ENCODE results near the gene C11orf68. TPM values are rescaled to one million over a fixed set of nuclear protein-coding genes. Genes with fewer than 3 reads are reported as not detected.

C11orf68 gene
- total and polyA plus RNA-seq, 10 donors: 22.0 to 44.9 (median 33.2) TPM

- H3K4me3 ChIP-seq: peak overlapping the region in 6 of 8 donors; percentile 3 to 58 (median 28)
- no peak for DNase-seq
Observed at GRCh38 chr11:65880027-65880426, 38.8 kb downstream of the C11orf68 start.

GRCh38 chr11:65879617-65880016 is 39.2 kb downstream of the C11orf68 start, which contains the start of gene CTSW:
CTSW (plus strand) TSS chr11:65879837; CDS start chr11:65879855, 18 bp downstream.
- TF ChIP-seq POLR2AphosphoS5 (IDR thresholded peaks at IDR 0.05) (peak; percentile 59 to 78 (median 64)), POLR2A (IDR thresholded peaks at IDR 0.05) (no peak)
- peak within 1 kb of the TSS in 5 of 8 donors; percentile 33 to 79 (median 65) for H3K27ac ChIP-seq
- DNase-seq: peak; percentile 86
- H3K4me3 ChIP-seq: peak within 1 kb of the TSS in 6 of 8 donors; percentile 3 to 58 (median 28)
- no peaks in the 10 kb centered on the region for H3K9me3 ChIP-seq
- H3K27me3 ChIP-seq (replicated peaks in 1 of 7): no peaks in the 10 kb centered on the region
- intact Hi-C loops (cut with DNase I; ENCODE audit: low total_unique reads): no loop called here
- peaks cover 0 to 35% (median 24%) of the 10 kb centered on the region in 6 donors for H3K36me3 ChIP-seq
- H3K4me1 ChIP-seq: peaks cover 1 to 49% (median 26%) of the 10 kb centered on the region in 6 donors
- 6 to 34% (median 19%) methylated on average over 6 to 7 of the region's 7 CpGs for WGBS, 5 donors

More at GRCh38 chr11:65880027-65880426, 38.8 kb downstream of the C11orf68 start:
- 61 to 81% (median 70%) methylated on average over 7 of the region's 7 CpGs for WGBS, 5 donors
- Histone ChIP-seq H3K4me1 (peaks cover 5 to 53% (median 30%) of the 10 kb centered on the region in 6 donors), H3K27ac (peak overlapping the region in 5 of 8 donors; percentile 18 to 79 (median 65)), H3K9me3 (no peaks in the 10 kb centered on the region), H3K36me3 (peaks cover 0 to 39% (median 26%) of the 10 kb centered on the region in 6 donors), H3K27me3 (replicated peaks in 1 of 7) (no peaks in the 10 kb centered on the region)
- no peak for TF ChIP-seq POLR2AphosphoS5 (IDR thresholded peaks at IDR 0.05)
- TF ChIP-seq POLR2A (IDR thresholded peaks at IDR 0.05): no peak
- TF ChIP-seq CTCF (IDR thresholded peaks at IDR 0.05 in 8 of 11, conservative IDR thresholded peaks at IDR 0.05 in 3 of 11): no peak
- intact Hi-C loops (cut with DNase I; ENCODE audit: low total_unique reads): no loop called here

GRCh38 chr11:65873318-65874156 is 45.3 kb downstream of the C11orf68 start:
- H3K9me3 ChIP-seq: no peaks in the 10 kb centered on the region
- intact Hi-C loops (cut with DNase I; ENCODE audit: low total_unique reads): no loop called here
- peak; percentile 98 for DNase-seq
- H3K27me3 ChIP-seq (replicated peaks in 1 of 7): peaks cover 0 to 11% (median 0%) of the 10 kb centered on the region in 7 donors
- peaks cover 16 to 58% (median 45%) of the 10 kb centered on the region in 6 donors for H3K4me1 ChIP-seq
- peak in 2 of 11 experiments; percentile 8 to 51 for TF ChIP-seq CTCF (IDR thresholded peaks at IDR 0.05 in 8 of 11, conservative IDR thresholded peaks at IDR 0.05 in 3 of 11)
- peak; percentile 94 to 98 (median 96) for TF ChIP-seq POLR2AphosphoS5 (IDR thresholded peaks at IDR 0.05)
- peak in 1 of 3 donors; percentile 43 for TF ChIP-seq POLR2A (IDR thresholded peaks at IDR 0.05)
- peak overlapping the region; percentile 30 to 77 (median 47) for H3K4me3 ChIP-seq
- no peaks in the 10 kb centered on the region for H3K36me3 ChIP-seq
- peak overlapping the region; percentile 63 to 91 (median 83) for H3K27ac ChIP-seq
- WGBS, 5 donors: 5 to 10% (median 6%) methylated on average over 48 to 54 of the region's 54 CpGs

GRCh38 chr11:65872586-65873317 is 46.1 kb downstream of the C11orf68 start, which contains the start of gene EFEMP2:
EFEMP2 (minus strand) TSS chr11:65872800; CDS start chr11:65872354, 446 bp downstream.
- Histone ChIP-seq H3K4me3 (peak within 1 kb of the TSS; percentile 30 to 77 (median 47)), H3K36me3 (peaks cover 0 to 8% (median 0%) of the 10 kb centered on the region in 6 donors), H3K27me3 (replicated peaks in 1 of 7) (peaks cover 0 to 11% (median 0%) of the 10 kb centered on the region in 7 donors), H3K4me1 (peaks cover 16 to 65% (median 45%) of the 10 kb centered on the region in 6 donors), H3K27ac (peak within 1 kb of the TSS; percentile 63 to 91 (median 83)), H3K9me3 (no peaks in the 10 kb centered on the region)
- 0 to 5% (median 1%) methylated on average over 9 to 69 of the region's 69 CpGs for WGBS, 5 donors
- intact Hi-C loops (cut with DNase I; ENCODE audit: low total_unique reads): no loop called here
- peak; percentile 86 for DNase-seq
- peak in 1 of 3 donors; percentile 29 for TF ChIP-seq POLR2AphosphoS5 (IDR thresholded peaks at IDR 0.05)
- no peak for TF ChIP-seq CTCF (IDR thresholded peaks at IDR 0.05 in 8 of 11, conservative IDR thresholded peaks at IDR 0.05 in 3 of 11)
- TF ChIP-seq POLR2A (IDR thresholded peaks at IDR 0.05): no peak
